HG02759 (cell line): Measurements from ENCODE around the gene GMDS.

ENCODE experiments used
- ATAC-seq: cut with Tn5 transposase; IDR thresholded peaks from one replicate; pipeline ENCODE4 v1.9.1; 2021; ENCODE audit warnings: mild to moderate bottlenecking, moderate library complexity; ENCODE audit not compliant: unreplicated experiment

Gene GMDS

GRCh38 chr6:1612299-1612973 is 633.0 kb downstream of the GMDS start:
- ATAC-seq, result no peak

DNA sequence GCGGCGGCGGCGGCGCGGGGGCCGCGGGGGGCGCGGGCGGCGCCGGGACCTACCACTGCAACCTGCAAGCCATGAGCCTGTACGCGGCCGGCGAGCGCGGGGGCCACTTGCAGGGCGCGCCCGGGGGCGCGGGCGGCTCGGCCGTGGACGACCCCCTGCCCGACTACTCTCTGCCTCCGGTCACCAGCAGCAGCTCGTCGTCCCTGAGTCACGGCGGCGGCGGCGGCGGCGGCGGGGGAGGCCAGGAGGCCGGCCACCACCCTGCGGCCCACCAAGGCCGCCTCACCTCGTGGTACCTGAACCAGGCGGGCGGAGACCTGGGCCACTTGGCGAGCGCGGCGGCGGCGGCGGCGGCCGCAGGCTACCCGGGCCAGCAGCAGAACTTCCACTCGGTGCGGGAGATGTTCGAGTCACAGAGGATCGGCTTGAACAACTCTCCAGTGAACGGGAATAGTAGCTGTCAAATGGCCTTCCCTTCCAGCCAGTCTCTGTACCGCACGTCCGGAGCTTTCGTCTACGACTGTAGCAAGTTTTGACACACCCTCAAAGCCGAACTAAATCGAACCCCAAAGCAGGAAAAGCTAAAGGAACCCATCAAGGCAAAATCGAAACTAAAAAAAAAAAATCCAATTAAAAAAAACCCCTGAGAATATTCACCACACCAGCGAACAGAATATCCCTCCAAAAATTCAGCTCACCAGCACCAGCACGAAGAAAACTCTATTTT is 633.7 kb downstream of the GMDS start:
- ATAC-seq, result no peak

GRCh38 chr6:1611322-1611571 is 634.2 kb downstream of the GMDS start:
- ATAC-seq, result no peak

- ATAC-seq, result peak; percentile 20
Observed at GRCh38 chr6:1610497-1611321, 634.7 kb downstream of the GMDS start.

DNA sequence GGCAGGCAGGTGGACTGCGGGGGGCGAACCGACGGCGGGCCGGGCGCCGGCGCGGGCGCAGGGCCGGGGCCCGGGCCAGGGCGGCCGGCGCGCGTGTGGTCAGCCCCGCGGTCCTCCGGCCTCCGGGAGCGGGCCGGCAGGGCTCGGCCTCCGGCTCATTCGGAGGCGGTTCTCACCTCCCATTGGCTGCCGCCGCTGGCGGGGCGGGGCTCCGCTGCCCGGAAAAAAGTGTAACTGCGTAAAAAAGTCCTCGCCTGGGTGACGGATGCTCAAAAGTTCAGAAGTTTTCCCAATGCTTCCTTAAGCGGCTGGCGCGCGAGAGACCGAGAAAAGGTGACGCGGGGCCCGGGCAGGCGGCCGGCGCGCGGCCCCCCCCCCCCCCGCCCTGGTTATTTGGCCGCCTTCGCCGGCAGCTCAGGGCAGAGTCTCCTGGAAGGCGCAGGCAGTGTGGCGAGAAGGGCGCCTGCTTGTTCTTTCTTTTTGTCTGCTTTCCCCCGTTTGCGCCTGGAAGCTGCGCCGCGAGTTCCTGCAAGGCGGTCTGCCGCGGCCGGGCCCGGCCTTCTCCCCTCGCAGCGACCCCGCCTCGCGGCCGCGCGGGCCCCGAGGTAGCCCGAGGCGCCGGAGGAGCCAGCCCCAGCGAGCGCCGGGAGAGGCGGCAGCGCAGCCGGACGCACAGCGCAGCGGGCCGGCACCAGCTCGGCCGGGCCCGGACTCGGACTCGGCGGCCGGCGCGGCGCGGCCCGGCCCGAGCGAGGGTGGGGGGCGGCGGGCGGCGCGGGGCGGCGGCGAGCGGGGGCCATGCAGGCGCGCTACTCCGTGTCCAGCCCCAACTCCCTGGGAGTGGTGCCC is 635.5 kb downstream of the GMDS start, which contains the start of gene FOXC1:
Gene FOXC1 (plus strand): TSS at position 268 of the 849 bp plus-strand sequence. CDS start 531 bp downstream, at position 799.
- peak; percentile 64 for ATAC-seq

GRCh38 chr6:1609041-1609647 is 636.3 kb downstream of the GMDS start:
- no peak for ATAC-seq

DNA sequence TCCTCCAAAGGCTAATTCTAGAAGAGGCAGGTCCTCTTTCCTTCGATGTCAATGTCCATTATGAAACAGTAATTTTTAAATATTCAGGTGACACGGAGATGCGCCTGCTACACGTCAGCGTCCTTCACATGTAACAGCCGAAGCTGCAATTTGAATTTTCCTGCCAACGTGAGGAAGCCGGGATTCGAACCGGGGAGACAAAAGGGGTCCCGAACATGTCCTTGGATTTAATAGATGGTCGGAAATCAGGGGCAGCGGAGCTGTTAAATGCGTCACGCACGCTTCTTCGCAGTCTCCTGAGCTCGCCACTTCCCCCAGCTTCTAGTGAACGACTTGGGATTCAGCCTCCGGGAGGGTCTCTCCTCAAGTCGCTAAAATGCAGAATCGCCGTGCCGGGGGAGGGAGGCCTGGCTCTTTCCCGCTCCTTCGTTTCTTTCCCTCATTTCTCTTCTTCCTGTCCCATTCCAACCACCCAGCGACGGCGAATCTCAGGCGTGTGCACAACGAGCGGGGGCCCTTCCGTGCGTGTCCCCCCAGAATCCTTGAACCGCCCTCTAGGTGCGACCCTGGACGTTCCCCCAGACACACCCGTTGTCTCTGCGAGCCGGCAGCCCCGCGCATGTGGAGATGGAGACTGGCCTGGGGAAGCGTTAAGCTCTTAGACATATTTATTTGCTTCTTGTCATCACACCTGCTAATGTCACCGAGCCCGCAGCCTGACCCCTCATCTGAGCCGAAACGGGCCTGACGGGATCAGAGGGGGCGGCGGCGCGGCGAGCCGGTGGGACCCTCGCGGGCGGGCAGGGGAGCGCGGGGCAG is 637.0 kb downstream of the GMDS start:
- no peak for ATAC-seq

GRCh38 chr6:1607516-1608221 is 637.7 kb downstream of the GMDS start:
- no peak for ATAC-seq

DNA sequence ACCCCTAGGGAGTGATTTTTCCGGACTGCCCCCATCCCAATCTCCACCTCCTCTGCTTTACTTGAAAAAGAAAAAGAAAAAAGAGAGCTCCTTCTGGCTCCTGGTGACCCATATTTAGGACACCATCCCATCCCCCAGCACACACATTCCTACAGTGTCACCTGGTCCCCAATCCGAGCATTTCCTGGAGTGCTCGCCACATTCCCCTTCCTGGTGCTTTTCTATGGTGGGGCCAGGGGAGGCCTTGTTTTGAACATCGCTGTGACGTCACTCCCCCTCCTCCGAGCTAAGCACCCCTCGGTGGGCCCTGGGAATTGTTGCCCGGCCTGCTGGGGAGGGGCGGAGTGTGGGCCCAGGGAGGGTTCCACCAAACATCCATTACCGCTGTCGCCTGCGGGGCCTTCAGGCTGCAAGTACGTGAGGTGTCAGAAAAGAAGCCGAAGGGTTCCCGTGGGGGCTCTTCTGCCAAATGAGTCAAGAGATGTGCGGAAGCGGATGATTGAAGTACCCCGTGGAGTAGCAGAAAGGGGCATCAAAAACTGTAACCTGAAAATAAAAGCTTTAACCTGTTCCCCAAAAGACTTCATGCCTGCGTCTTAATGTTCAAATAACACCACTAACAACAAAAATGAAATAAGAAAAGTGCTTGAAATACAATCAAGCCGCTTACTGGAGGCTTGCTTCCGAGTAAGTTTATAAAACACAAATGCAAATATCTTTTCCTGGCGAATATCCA is 638.5 kb downstream of the GMDS start:
- ATAC-seq, result no peak

GRCh38 chr6:1605893-1606779 is 639.3 kb downstream of the GMDS start:
- ATAC-seq, result no peak

DNA sequence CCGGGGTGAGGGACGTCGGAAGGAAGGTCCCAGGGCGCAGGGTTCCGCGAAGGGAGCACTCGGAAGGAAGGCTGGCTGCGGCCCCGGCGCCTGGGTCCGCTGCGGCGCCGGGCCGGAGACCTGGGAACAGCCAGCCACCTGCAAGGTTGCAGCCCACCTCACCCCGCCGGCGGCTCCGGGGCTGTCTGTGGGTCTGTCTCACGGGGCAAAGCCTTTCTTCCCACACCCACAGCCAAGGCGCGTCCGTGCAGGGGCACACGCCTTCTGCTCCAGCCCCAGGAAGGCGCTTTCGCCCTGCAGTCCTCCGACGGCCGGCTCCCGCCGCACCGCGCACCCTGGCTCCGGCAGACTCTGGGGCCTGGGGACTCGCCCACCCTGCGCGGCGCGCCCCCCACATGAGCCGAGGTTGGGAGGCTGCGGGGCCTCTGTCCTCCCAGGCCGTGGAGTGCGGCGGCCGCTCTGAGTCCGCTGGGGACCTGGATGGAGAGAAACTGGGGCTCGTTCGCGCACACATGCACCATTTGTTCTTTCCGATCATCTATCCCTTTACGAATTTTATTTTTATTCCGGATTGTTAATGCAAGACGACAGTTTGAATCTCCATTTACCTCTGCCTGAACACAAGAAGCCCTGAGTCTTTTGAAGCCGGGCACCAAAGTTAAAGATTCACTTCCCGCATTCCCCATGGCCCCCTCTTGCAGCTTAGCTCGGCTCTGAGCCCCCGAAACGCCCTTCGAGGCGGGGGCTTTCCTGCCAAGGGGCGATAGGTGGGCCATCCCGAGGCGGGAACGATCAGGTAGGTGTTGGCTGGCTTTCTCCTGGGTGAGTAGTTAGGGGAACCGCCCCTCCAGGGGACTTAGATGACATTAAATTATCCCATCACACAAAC is 640.2 kb downstream of the GMDS start:
- peak; percentile 5 for ATAC-seq

- peak; percentile 79 for ATAC-seq
Observed at GRCh38 chr6:1604158-1605003, 641.0 kb downstream of the GMDS start.

GRCh38 chr6:1603708-1604107 is 641.7 kb downstream of the GMDS start:
- ATAC-seq, result no peak

DNA sequence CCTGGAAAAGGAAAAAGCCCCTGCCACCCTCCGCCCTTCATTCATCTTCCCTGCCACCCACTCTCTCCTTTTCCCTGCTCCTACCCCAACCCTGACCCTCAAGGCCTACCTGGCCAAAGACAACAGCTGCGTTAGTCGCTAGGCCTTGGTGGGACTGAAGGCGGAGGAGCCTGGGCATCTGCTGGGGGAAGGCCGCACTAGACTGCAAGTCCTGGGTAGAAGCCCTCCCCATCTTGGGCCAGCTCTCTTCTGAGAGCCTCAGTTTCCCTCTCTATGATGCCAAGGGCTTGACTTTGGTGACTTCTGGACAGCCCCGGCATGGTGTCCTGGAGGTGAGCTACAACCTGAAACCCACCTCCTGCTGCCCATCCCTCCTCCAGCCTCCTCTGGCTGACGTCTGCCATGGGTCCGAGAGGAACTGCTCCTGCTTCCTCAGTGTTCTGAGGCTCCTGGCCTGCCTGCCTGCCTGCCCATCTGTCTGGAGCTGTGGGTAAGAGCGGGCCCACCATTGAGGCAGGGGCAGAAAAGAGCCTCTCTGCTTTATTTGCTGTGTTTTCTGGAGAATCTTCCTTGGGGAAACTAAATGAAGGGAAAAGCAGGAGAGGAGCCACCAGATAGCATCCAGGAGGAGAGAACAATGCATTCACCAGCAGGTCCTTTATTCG is 643.2 kb downstream of the GMDS start:
- no peak for ATAC-seq
